Psoas muscle (tissue), 8 donors: ENCODE measurements around the gene TENM4. TPM values are rescaled to one million over a fixed set of nuclear protein-coding genes. Genes with fewer than 3 reads are reported as not detected.

Source experiments
- ATAC-seq, 4 donors: fragments of 200-7000 bp; cut with Tn5 transposase; one replicate each; pipeline ENCODE4 v1.9.1; 2020; ENCODE audit warnings: moderate library complexity in 3 of 4, mild to moderate bottlenecking in 2 of 4
- DNase-seq, 2 donors: peaks; one replicate each; pipeline ENCODE4 v3.0.0-alpha.2; 2020
- H3K27ac ChIP-seq: fragments of 200-600 bp; one replicate; pipeline ENCODE4 v1.8.0; 2022
- H3K27me3 ChIP-seq, 3 donors: fragments of 200-600 bp in 1 of 3; one replicate each; pipeline versions ENCODE4 v1.6.1 to v1.8.0; 2013 to 2022; ENCODE audit warnings: low read length in 2 of 3, mild to moderate bottlenecking in 2 of 3, moderate library complexity in 1 of 3; ENCODE audit not compliant: insufficient read depth in 3 of 3
- H3K36me3 ChIP-seq, 2 donors: fragments of 200-600 bp in 1 of 2; one replicate each; pipeline versions ENCODE4 v1.6.1 to v1.8.0; 2013 to 2022; ENCODE audit warnings: low read depth in 1 of 2, mild to moderate bottlenecking in 1 of 2, moderate library complexity in 1 of 2; ENCODE audit not compliant: insufficient read depth in 1 of 2
- H3K4me1 ChIP-seq: fragments of 200-600 bp; one replicate; pipeline ENCODE4 v1.8.0; 2022
- H3K4me3 ChIP-seq: fragments of 200-600 bp; one replicate; pipeline ENCODE4 v1.8.0; 2022; ENCODE audit warnings: mild to moderate bottlenecking
- H3K9me3 ChIP-seq: fragments of 200-600 bp; one replicate; pipeline ENCODE4 v1.8.0; 2022
- WGBS, 3 donors: extraction: QIAGEN DNeasy Blood & Tissue Kit; methylation state at CpG; one replicate each; pipeline versions ENCODE4 v1.1.6 to v1.1.7; 2013; 5-methylcytosine and 5-hydroxymethylcytosine counted together
- intact Hi-C, 2 donors: fragments of 100-400 bp; cut with DNase I; formaldehyde crosslinking; loops; one replicate each; pipeline versions ENCODE4 v1.11.0 to v1.14.2; 2022
- polyA plus RNA-seq, 3 donors: library from polyadenylated mRNA; stranded (reverse); fragments of 200-250 nt; gene quantifications; one replicate each; pipeline ENCODE4 v1.2.3, GENCODE V29; 2013
- total RNA-seq, 4 donors: library from RNA; stranded (reverse); fragmentation: NEBNext Ultra II Directional in 2 of 4; extraction: Animal tissue kit (Norgen Biotek cat#: 25700) in 2 of 4; gene quantifications; one replicate each; pipeline versions ENCODE4 v1.2.1 to v1.2.4, GENCODE V29; 2021 to 2023
- TF ChIP-seq, protein P1 (sequence below): fragments of 200-600 bp; IDR thresholded peaks from one replicate; pipeline ENCODE4 v1.8.0; 2022; ENCODE audit warnings: antibody characterized with exemption
- donor health status: healthy with polysubstance abuse.
- donor health status: DM: no; HTN: no; CAD: no; lungs with moderate emphysema.
- donor health status: Bipolar disorder and iron deficiency.
- donor health status: healthy.
- donor health status: DM: yes; HTN: yes; CAD: no.
- donor health status: DM: no; HTN: no; CAD: no.
- donor health status: DM: no; HTN: no; CAD: no.
- donor health status: DM: yes; HTN: yes; CAD: no.

TENM4 gene
- total and polyA plus RNA-seq, 7 donors = 0.05 to 1.7 (median 0.48) TPM

DNA sequence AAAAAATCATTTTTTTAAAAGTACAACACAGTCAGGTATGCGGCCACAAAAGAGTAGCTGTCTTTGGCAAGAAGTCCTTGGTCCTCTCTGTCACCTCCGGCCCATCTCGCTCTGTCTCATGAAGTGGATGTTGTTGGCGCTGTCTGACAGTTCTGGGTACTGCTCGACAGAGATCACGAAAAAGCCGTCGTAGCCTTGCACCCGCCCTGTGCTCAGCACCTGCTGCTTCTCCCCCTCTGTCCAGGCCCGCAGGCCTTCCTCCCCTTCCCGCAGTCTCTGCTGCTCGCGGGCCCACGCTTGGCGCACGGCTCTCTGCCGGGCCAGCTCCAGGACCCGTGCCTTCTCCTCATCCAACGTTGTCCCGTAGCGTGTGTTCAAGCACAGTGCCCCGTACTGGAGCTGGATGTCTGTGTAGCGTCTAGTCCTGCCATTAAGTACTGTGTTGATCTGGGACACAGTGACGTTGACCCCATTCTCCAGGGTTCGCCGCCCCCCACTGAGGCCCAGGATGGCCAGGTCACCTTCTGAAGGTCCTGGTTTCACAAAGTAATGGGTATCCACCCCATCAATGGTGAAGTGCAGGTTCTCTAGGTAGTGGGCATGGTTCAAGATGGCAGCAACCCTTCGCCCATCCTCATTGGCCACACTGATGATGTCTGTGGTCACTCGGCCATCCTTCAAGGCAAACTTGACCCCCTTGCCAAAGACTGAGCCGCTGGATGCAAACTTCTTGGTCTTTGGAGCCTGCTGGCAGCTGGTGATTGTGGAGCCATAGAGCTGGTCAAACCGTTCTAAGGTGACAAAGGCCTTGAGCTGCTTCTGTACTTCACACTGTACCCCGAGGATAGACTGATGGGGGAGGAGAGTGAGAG lies 782.6 kb downstream of the TENM4 start:
- intact Hi-C loops = no loop called here
- no peak overlapping the region for H3K27ac ChIP-seq
- no peaks in the 10 kb centered on the region for H3K4me1 ChIP-seq
- no peak overlapping the region for H3K4me3 ChIP-seq
- TF ChIP-seq, protein P1, sequence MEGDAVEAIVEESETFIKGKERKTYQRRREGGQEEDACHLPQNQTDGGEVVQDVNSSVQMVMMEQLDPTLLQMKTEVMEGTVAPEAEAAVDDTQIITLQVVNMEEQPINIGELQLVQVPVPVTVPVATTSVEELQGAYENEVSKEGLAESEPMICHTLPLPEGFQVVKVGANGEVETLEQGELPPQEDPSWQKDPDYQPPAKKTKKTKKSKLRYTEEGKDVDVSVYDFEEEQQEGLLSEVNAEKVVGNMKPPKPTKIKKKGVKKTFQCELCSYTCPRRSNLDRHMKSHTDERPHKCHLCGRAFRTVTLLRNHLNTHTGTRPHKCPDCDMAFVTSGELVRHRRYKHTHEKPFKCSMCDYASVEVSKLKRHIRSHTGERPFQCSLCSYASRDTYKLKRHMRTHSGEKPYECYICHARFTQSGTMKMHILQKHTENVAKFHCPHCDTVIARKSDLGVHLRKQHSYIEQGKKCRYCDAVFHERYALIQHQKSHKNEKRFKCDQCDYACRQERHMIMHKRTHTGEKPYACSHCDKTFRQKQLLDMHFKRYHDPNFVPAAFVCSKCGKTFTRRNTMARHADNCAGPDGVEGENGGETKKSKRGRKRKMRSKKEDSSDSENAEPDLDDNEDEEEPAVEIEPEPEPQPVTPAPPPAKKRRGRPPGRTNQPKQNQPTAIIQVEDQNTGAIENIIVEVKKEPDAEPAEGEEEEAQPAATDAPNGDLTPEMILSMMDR = no peak
- H3K27me3 ChIP-seq = no peaks in the 10 kb centered on the region
- ATAC-seq (no peak), DNase-seq (no peak)
- WGBS, 3 donors = 92 to 96% (median 96%) methylated on average over 31 of the region's 31 CpGs
- no peaks in the 10 kb centered on the region for H3K9me3 ChIP-seq
- no peaks in the 10 kb centered on the region for H3K36me3 ChIP-seq

DNA sequence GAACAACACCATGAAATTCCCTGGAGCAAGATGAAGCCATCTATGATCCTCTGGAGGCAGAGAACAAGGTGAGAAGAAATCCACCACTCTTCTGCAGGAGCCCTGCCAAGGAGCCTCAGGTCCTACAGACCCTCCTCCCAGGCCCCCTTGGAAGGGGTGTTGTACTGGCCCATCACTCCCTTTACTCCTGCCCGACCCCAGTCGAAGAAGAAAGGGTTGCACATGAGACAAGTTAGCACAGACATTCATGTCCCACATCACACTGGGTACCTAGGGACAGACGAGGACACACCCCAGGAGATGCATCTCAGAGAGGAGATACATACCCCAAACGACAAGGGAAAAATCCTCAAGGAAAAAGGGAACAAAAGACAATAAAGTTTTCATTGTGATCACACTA lies 783.4 kb downstream of the TENM4 start:
- no peak overlapping the region for H3K27ac ChIP-seq
- H3K9me3 ChIP-seq = no peaks in the 10 kb centered on the region
- H3K36me3 ChIP-seq = no peaks in the 10 kb centered on the region
- WGBS, 3 donors = 76 to 85% (median 79%) methylated on average over 4 of the region's 4 CpGs
- no peak overlapping the region for H3K4me3 ChIP-seq
- H3K27me3 ChIP-seq = no peaks in the 10 kb centered on the region
- no peak for ATAC-seq
- TF ChIP-seq, protein P1 = no peak
- intact Hi-C loops = no loop called here
- no peak for DNase-seq
- no peaks in the 10 kb centered on the region for H3K4me1 ChIP-seq

DNA sequence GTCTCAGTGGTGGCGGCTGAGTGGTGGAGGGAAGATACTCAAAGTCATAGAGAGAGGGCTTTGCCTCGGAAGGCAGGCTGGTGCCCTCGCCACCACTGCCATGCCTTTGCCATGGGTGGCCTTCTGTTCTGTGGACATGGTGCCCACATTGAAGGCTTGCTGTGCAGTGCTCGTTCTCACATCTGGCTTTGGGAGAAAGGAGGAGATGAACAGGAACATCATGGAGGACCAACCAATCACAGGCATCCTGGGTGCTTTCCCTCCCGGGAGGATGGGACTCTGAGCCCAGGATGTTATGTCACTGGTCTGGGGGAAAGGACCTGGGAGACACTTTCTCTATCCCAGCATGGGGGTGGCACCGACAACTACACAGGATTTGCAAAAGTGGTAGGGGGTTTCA lies 783.8 kb downstream of the TENM4 start:
- H3K4me3 ChIP-seq = no peak overlapping the region
- 89 to 95% (median 89%) methylated on average over 6 of the region's 6 CpGs for WGBS, 3 donors
- intact Hi-C loops = no loop called here
- TF ChIP-seq, protein P1 = no peak
- no peaks in the 10 kb centered on the region for H3K27me3 ChIP-seq
- ATAC-seq (no peak), DNase-seq (no peak)
- no peaks in the 10 kb centered on the region for H3K4me1 ChIP-seq
- H3K36me3 ChIP-seq = no peaks in the 10 kb centered on the region
- H3K27ac ChIP-seq = no peak overlapping the region
- no peaks in the 10 kb centered on the region for H3K9me3 ChIP-seq

DNA sequence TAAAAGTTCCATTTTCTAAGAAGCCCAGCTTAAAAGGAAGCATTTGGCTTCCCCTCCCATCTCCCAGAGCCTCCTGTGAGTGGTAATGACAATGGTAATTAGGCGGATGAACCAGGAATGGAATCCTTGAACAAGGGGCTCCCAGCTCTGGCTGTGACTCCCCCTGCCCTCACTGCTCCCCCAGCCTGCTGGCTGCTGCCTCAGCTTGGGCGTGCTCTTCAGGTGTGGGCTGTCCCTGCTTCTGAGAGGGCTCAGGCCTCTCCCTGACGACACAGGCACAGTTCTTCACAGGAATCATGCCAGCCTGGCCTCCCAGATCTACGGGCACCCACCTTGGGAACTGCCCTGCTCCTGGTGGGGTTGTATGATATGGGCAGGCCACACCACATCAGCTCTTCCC lies 784.5 kb downstream of the TENM4 start:
- no peak for DNase-seq
- Histone ChIP-seq H3K9me3 (no peaks in the 10 kb centered on the region), H3K4me1 (no peaks in the 10 kb centered on the region), H3K27ac (no peak overlapping the region), H3K36me3 (no peaks in the 10 kb centered on the region), H3K4me3 (no peak overlapping the region), H3K27me3 (no peaks in the 10 kb centered on the region)
- 84 to 89% (median 86%) methylated on average over 4 of the region's 4 CpGs for WGBS, 3 donors
- no peak for ATAC-seq
- intact Hi-C loops = no loop called here
- TF ChIP-seq, protein P1 = no peak
